Measurements from ENCODE around the gene EVX1.

The EVX1 gene

GRCh38 chr7:27205325-27206280 is 37.0 kb upstream of the EVX1 start:
- DNase-seq = no peak

- DNase-seq = no peak
Observed at GRCh38 chr7:27207348-27207985, 35.1 kb upstream of the EVX1 start.

GRCh38 chr7:27208998-27209397 is 33.6 kb upstream of the EVX1 start:
- no peak for DNase-seq

GRCh38 chr7:27209933-27210440 is 32.6 kb upstream of the EVX1 start:
- DNase-seq = no peak

GRCh38 chr7:27210441-27211083 is 32.0 kb upstream of the EVX1 start:
- no peak for DNase-seq

- DNase-seq = no peak
Observed at GRCh38 chr7:27211084-27211446, 31.5 kb upstream of the EVX1 start.

GRCh38 chr7:27211764-27212204 is 30.8 kb upstream of the EVX1 start:
- no peak for DNase-seq

- DNase-seq = no peak
Observed at GRCh38 chr7:27212497-27213432, 29.8 kb upstream of the EVX1 start.

GRCh38 chr7:27213433-27214238 is 29.0 kb upstream of the EVX1 start:
- no peak for DNase-seq

- DNase-seq = no peak
Observed at GRCh38 chr7:27214239-27214950, 28.2 kb upstream of the EVX1 start.

GRCh38 chr7:27215356-27215755 is 27.2 kb upstream of the EVX1 start:
- DNase-seq = no peak

- no peak for DNase-seq
Observed at GRCh38 chr7:27217951-27218350, 24.7 kb upstream of the EVX1 start.

GRCh38 chr7:27219821-27220220 is 22.8 kb upstream of the EVX1 start:
- no peak for DNase-seq

- no peak for DNase-seq
Observed at GRCh38 chr7:27220440-27220955, 22.1 kb upstream of the EVX1 start.

GRCh38 chr7:27221201-27221797 is 21.3 kb upstream of the EVX1 start:
- DNase-seq = no peak

- DNase-seq = no peak
Observed at GRCh38 chr7:27223941-27224575, 18.5 kb upstream of the EVX1 start.

GRCh38 chr7:27224983-27225934 is 17.3 kb upstream of the EVX1 start:
- no peak for DNase-seq

- no peak for DNase-seq
Observed at GRCh38 chr7:27229448-27229847, 13.2 kb upstream of the EVX1 start.

Measured in KG1 (cell line).